Type B pancreatic cell (in vitro differentiated cells): ENCODE measurements around the gene STAB1. TPM values are rescaled to one million over a fixed set of nuclear protein-coding genes. Genes with fewer than 3 reads are reported as not detected.

Experiments
- DNase-seq: peaks from one replicate; pipeline ENCODE4 v3.0.0; 2021; ENCODE audit warnings: mixed read lengths; ENCODE audit not compliant: unreplicated experiment; ENCODE audit errors: extremely low spot score
- H3K27ac Mint-ChIP-seq: 2 replicates; pipeline ENCODE4 v1.8.0; 2021; ENCODE audit warnings: mild to moderate bottlenecking, mixed read lengths
- H3K27me3 Mint-ChIP-seq: 2 replicates; pipeline ENCODE4 v1.8.0; 2021; ENCODE audit warnings: mixed read lengths
- H3K36me3 Mint-ChIP-seq: 2 replicates; pipeline ENCODE4 v1.8.0; 2021; ENCODE audit warnings: mixed read lengths
- H3K4me1 Mint-ChIP-seq: one replicate; pipeline ENCODE4 v1.8.0; 2021; ENCODE audit warnings: mixed read lengths; ENCODE audit not compliant: unreplicated experiment
- H3K4me3 Mint-ChIP-seq: 2 replicates; pipeline ENCODE4 v1.8.0; 2021; ENCODE audit warnings: mild to moderate bottlenecking, mixed read lengths
- H3K9me3 Mint-ChIP-seq: 2 replicates; pipeline ENCODE4 v1.8.0; 2021; ENCODE audit warnings: mixed read lengths
- total RNA-seq: library from RNA; stranded (reverse); gene quantifications from 2 replicates; pipeline ENCODE4 v1.2.1, GENCODE V29; 2021; ENCODE audit warnings: low replicate concordance
- TF ChIP-seq, protein P1 (sequence below): fragments of 200-600 bp; sonication (generic); conservative IDR thresholded peaks from 2 replicates; pipeline ENCODE4 v1.5.0; 2021; ENCODE audit warnings: antibody characterized with exemption, mild to moderate bottlenecking

The STAB1 gene
- total RNA-seq, 1 donor from 2014 or later = not detected

DNA sequence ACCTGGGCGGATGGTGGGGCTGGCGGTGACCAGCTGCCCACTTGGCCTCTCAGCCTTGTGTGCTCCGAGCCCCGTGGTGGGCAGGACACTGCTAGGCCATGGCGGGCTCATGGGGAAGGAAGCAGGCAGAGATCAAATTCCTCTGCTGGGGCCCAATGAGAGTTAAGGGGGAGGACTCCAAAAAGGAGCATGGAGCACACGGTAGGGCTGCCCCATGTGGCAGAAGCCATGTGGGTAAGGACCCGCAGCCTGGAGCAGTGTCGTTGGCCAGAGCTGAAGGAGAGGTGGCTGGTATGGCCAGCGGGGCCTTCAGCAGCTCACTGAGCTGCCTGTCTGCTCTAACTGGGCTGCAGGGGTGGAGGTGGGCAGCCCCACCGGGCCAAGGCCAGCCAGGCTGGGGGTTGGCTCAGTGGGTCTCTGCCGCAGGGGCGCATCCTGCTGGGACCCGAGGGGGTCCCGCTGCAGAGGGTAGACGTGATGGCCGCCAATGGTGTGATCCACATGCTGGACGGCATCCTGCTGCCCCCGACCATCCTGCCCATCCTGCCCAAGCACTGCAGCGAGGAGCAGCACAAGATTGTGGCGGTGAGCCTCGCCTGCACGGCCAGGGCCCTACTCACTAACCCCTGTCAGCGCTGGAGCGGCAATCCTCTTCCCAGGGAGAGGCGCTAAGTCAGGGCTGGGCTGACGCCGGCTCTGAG, 11.3 kb downstream of the STAB1 start:
- Mint-ChIP-seq H3K9me3 (no peaks in the 10 kb centered on the region), H3K4me3 (no peak overlapping the region), H3K27me3 (no peaks in the 10 kb centered on the region), H3K36me3 (no peaks in the 10 kb centered on the region), H3K4me1 (no peaks in the 10 kb centered on the region), H3K27ac (no peak overlapping the region)
- DNase-seq = no peak
- TF ChIP-seq, protein P1, sequence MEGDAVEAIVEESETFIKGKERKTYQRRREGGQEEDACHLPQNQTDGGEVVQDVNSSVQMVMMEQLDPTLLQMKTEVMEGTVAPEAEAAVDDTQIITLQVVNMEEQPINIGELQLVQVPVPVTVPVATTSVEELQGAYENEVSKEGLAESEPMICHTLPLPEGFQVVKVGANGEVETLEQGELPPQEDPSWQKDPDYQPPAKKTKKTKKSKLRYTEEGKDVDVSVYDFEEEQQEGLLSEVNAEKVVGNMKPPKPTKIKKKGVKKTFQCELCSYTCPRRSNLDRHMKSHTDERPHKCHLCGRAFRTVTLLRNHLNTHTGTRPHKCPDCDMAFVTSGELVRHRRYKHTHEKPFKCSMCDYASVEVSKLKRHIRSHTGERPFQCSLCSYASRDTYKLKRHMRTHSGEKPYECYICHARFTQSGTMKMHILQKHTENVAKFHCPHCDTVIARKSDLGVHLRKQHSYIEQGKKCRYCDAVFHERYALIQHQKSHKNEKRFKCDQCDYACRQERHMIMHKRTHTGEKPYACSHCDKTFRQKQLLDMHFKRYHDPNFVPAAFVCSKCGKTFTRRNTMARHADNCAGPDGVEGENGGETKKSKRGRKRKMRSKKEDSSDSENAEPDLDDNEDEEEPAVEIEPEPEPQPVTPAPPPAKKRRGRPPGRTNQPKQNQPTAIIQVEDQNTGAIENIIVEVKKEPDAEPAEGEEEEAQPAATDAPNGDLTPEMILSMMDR = no peak

DNA sequence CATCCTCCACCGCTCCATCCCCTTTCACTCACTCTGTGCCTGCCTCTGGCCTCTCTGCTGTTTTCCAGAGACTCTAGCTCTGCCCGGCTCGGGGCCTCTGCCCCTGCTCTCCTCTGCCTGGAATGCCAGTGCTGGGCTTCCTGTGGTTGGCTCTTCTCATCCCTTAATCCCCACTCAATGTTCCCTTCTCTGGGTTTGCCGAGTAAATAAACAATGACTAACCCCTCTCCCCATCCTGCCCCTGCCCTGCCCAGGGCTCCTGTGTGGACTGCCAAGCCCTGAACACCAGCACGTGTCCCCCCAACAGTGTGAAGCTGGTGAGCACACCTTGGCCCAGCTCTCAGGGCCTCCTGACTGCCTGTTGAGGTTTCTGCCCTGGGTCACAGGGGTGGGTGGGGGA, 12.2 kb downstream of the STAB1 start:
- Mint-ChIP-seq H3K9me3 (no peaks in the 10 kb centered on the region), H3K27me3 (no peaks in the 10 kb centered on the region), H3K4me1 (no peaks in the 10 kb centered on the region), H3K27ac (no peak overlapping the region), H3K36me3 (no peaks in the 10 kb centered on the region), H3K4me3 (no peak overlapping the region)
- DNase-seq = no peak
- TF ChIP-seq, protein P1 = no peak

DNA sequence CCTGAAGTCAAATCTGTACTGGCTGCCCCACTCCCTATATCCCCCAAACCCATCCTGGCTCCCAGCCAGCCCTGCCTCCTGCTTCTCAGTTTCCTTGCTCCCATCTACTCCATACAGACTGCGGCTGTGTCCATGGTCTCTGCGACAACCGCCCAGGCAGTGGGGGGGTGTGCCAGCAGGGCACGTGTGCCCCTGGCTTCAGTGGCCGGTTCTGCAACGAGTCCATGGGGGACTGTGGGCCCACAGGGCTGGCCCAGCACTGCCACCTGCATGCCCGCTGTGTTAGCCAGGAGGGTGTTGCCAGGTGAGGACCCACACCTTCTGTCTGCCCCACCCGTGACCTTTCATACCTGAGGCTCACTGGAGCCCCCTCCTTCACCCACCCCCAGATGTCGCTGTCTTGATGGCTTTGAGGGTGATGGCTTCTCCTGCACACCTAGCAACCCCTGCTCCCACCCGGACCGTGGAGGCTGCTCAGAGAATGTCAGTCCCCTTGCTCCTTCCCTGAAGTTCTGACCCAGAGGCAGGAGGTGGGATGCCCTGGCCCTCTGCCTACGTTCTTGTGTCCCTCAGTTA, 14.7 kb downstream of the STAB1 start:
- Mint-ChIP-seq H3K27ac (no peak overlapping the region), H3K36me3 (no peaks in the 10 kb centered on the region), H3K27me3 (no peaks in the 10 kb centered on the region), H3K4me1 (no peaks in the 10 kb centered on the region), H3K4me3 (no peak overlapping the region), H3K9me3 (no peaks in the 10 kb centered on the region)
- DNase-seq = no peak
- TF ChIP-seq, protein P1 = no peak

DNA sequence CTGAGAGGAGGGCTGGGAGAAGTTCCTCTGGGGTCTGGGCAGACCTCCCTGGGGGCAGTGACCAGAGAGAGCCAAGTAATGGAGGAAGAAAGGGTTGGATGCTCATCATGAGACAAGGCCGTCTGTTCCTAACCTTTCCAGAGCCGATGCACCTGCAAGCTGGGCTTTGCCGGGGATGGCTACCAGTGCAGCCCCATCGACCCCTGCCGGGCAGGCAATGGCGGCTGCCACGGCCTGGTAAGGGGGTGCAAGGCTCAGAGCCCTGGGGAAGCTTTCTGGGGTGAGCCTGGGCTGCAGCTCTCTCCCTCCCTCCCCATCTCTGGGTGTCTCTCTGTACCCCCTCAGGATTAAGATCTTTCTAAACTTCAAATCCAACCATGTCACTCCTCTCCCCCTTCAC, 16.4 kb downstream of the STAB1 start:
- no peaks in the 10 kb centered on the region for H3K36me3 Mint-ChIP-seq
- H3K4me3 Mint-ChIP-seq = no peak overlapping the region
- peaks cover 5% of the 10 kb centered on the region for H3K4me1 Mint-ChIP-seq
- no peaks in the 10 kb centered on the region for H3K9me3 Mint-ChIP-seq
- H3K27me3 Mint-ChIP-seq = peaks cover 3% of the 10 kb centered on the region
- DNase-seq = no peak
- H3K27ac Mint-ChIP-seq = no peak overlapping the region
- TF ChIP-seq, protein P1 = no peak

DNA sequence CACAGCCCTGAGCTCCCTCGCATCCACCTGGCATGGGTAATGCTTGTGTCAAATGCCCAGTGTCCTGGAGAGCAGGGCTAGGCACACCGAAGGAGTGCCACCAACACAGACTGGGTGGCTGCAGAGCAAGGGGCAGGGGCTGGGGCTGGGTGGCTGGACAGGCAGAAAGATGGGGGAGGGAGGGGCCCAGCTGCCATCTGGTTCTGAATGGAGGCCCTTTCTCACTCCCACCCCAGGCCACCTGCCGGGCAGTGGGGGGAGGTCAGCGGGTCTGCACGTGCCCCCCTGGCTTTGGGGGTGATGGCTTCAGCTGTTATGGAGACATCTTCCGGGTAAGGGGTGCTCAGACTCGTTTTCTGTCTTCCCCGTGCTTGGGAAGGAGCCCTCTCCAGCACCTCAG, 17.0 kb downstream of the STAB1 start:
- Mint-ChIP-seq H3K36me3 (no peaks in the 10 kb centered on the region), H3K9me3 (no peaks in the 10 kb centered on the region), H3K27me3 (peaks cover 3% of the 10 kb centered on the region), H3K27ac (no peak overlapping the region), H3K4me3 (no peak overlapping the region), H3K4me1 (peaks cover 5% of the 10 kb centered on the region)
- TF ChIP-seq, protein P1 = no peak
- DNase-seq = no peak
